Pancreas (tissue), 10 donors: ENCODE data around the gene TRAPPC4. TPM values are rescaled to one million over a fixed set of nuclear protein-coding genes. Genes with fewer than 3 reads are reported as not detected.

ENCODE experiments used
- ATAC-seq, 4 donors: fragments of 200-7000 bp; cut with Tn5 transposase; one replicate each; pipeline versions ENCODE4 v1.8.0 to v1.9.1; 2020; ENCODE audit warnings: mild to moderate bottlenecking in 4 of 4, moderate library complexity in 4 of 4
- DNase-seq, 6 donors: peaks; one replicate each; pipeline ENCODE4 v3.0.0-alpha.2; 2020
- FAIRE-seq: peaks from 2 replicates; lab custom pipeline; 2012; peaks lifted over from hg19 to GRCh38; lab: Jason Lieb, UNC
- H3K27ac ChIP-seq, 4 donors: fragments of 200-600 bp; sonication (generic); 1 replicate in 3 of 4; 2 replicates in 1 of 4; pipeline versions ENCODE4 v1.5.0 to v1.8.0; 2020
- H3K27me3 ChIP-seq, 4 donors: fragments of 200-600 bp; one replicate each; pipeline ENCODE4 v1.8.0; 2021
- H3K36me3 ChIP-seq, 3 donors: fragments of 200-600 bp; sonication (generic) in 1 of 3; one replicate each; pipeline versions ENCODE4 v1.5.0 to v1.8.0; 2020 to 2021
- H3K4me1 ChIP-seq, 3 donors: fragments of 200-600 bp; one replicate each; pipeline ENCODE4 v1.8.0; 2021
- H3K4me3 ChIP-seq, 4 donors: fragments of 200-600 bp; sonication (generic) in 2 of 4; one replicate each; pipeline versions ENCODE4 v1.5.0 to v1.8.0; 2020 to 2021
- H3K9me3 ChIP-seq, 4 donors: fragments of 200-600 bp; one replicate each; pipeline ENCODE4 v1.8.0; 2021
- WGBS, 2 donors: extraction: QIAGEN DNeasy Blood & Tissue Kit; methylation state at CpG; one replicate each; pipeline ENCODE4 v1.1.7; 2013; 5-methylcytosine and 5-hydroxymethylcytosine counted together
- intact Hi-C, 3 donors: fragments of 100-400 bp; cut with DNase I; formaldehyde crosslinking; loops; one replicate each; pipeline versions ENCODE4 v1.11.1 to v1.14.2; 2022
- polyA plus RNA-seq, 2 donors: library from polyadenylated mRNA; stranded (reverse); fragments of 200-250 nt; gene quantifications; one replicate each; pipeline ENCODE4 v1.2.3, GENCODE V29; 2013
- total RNA-seq, 6 donors: library from RNA; stranded (reverse); fragmentation: NEBNext Ultra II Directional in 4 of 6; extraction: Animal tissue kit (Norgen Biotek cat#: 25700) in 4 of 6; gene quantifications; one replicate each; pipeline versions ENCODE4 v1.2.1 to v1.2.4, GENCODE V29; 2021 to 2023
- TF ChIP-seq, protein P1 (sequence below), 4 donors: fragments of 200-600 bp; sonication (generic) in 3 of 4; IDR thresholded peaks; one replicate each; pipeline versions ENCODE4 v1.5.0 to v1.8.0; 2021; ENCODE audit warnings: antibody characterized with exemption in 4 of 4
- donor health status: healthy with polysubstance abuse.
- donor health status: DM: no; HTN: no; CAD: no; lungs with moderate emphysema.
- donor health status: DM: no; HTN: no; CAD: no.
- donor health status: control.
- donor health status: control.
- donor health status: Bipolar disorder and iron deficiency.
- donor health status: DM: yes; HTN: yes; CAD: no.
- donor health status: DM: no; HTN: no; CAD: no.
- donor health status: DM: no; HTN: no; CAD: no.
- donor health status: DM: yes; HTN: yes; CAD: no.

Gene TRAPPC4
- total and polyA plus RNA-seq, 8 donors = 13.7 to 55.7 (median 27.2) TPM

DNA sequence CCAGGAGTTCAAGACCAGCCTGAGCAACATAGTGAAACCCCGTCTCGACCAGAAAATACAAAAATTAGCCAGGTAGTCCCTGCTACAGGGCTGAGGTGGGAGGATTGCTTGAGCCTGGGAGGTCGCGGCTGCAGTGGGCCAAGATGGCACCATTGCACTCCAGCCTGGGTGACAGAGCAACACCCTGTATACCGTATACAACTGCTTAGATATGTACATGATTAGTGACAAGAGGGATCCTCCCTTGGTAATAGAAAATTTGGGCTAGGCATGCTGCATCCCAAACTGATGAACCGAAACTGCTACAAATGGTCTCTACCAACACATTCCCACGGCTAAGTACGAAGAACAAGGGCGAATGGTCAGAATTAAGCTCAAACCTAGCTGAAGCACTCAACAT, 24.4 kb downstream of the TRAPPC4 start:
- WGBS, 2 donors = 79 to 85% methylated on average over 9 of the region's 9 CpGs
- no peak overlapping the region for H3K4me3 ChIP-seq
- TF ChIP-seq, protein P1, sequence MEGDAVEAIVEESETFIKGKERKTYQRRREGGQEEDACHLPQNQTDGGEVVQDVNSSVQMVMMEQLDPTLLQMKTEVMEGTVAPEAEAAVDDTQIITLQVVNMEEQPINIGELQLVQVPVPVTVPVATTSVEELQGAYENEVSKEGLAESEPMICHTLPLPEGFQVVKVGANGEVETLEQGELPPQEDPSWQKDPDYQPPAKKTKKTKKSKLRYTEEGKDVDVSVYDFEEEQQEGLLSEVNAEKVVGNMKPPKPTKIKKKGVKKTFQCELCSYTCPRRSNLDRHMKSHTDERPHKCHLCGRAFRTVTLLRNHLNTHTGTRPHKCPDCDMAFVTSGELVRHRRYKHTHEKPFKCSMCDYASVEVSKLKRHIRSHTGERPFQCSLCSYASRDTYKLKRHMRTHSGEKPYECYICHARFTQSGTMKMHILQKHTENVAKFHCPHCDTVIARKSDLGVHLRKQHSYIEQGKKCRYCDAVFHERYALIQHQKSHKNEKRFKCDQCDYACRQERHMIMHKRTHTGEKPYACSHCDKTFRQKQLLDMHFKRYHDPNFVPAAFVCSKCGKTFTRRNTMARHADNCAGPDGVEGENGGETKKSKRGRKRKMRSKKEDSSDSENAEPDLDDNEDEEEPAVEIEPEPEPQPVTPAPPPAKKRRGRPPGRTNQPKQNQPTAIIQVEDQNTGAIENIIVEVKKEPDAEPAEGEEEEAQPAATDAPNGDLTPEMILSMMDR (IDR thresholded peaks at IDR 0.05) = no peak
- H3K4me1 ChIP-seq = no peaks in the 10 kb centered on the region
- H3K27ac ChIP-seq = no peak overlapping the region
- peak in 1 of 6 donors; percentile 9 for DNase-seq
- H3K36me3 ChIP-seq = peaks cover 2 to 31% (median 13%) of the 10 kb centered on the region in 3 donors
- ATAC-seq = no peak
- FAIRE-seq = no peak
- H3K9me3 ChIP-seq = no peaks in the 10 kb centered on the region
- no peaks in the 10 kb centered on the region for H3K27me3 ChIP-seq
- intact Hi-C loops = no loop called here

DNA sequence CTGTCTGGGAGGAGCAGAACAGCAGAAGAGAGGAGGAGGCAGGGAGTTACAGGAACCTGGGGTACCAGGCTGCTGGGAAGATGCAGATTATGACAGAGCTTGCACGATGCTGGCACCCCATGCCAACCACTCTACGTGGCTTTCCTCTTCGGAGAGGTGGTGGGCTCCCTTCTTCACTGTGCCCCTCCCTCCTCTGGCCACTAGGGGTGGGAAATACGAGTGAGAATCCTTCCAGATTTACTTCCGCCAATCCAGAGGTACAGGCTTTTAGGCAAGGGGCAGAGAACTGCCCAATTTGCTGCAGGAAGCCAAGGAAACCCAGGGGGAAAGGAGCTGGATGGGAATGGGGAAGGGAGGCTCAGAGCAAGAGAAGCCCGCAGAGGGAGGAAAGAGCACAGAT, 26.1 kb downstream of the TRAPPC4 start:
- 76 to 93% methylated on average over 6 of the region's 6 CpGs for WGBS, 2 donors
- intact Hi-C loops = no loop called here
- TF ChIP-seq, protein P1 (IDR thresholded peaks at IDR 0.05) = no peak
- no peak for FAIRE-seq
- no peak overlapping the region for H3K4me3 ChIP-seq
- no peak for ATAC-seq
- peaks cover 2 to 47% (median 31%) of the 10 kb centered on the region in 3 donors for H3K36me3 ChIP-seq
- no peaks in the 10 kb centered on the region for H3K27me3 ChIP-seq
- no peaks in the 10 kb centered on the region for H3K4me1 ChIP-seq
- DNase-seq = no peak
- no peak overlapping the region for H3K27ac ChIP-seq
- no peaks in the 10 kb centered on the region for H3K9me3 ChIP-seq

- intact Hi-C loops = no loop called here
- no peak overlapping the region for H3K27ac ChIP-seq
- no peak for ATAC-seq
- H3K27me3 ChIP-seq = no peaks in the 10 kb centered on the region
- no peak overlapping the region for H3K4me3 ChIP-seq
- H3K36me3 ChIP-seq = peaks cover 6 to 61% (median 37%) of the 10 kb centered on the region in 3 donors
- TF ChIP-seq, protein P1 (IDR thresholded peaks at IDR 0.05) = no peak
- H3K9me3 ChIP-seq = no peaks in the 10 kb centered on the region
- DNase-seq = no peak
- no peaks in the 10 kb centered on the region for H3K4me1 ChIP-seq
- FAIRE-seq = no peak
- WGBS, 2 donors = 94 to 96% methylated on average over 6 of the region's 6 CpGs
Measured at GRCh38 chr11:119046489-119046888, 27.9 kb downstream of the TRAPPC4 start.

- intact Hi-C loops = no loop called here
- Histone ChIP-seq H3K36me3 (peaks cover 6 to 69% (median 43%) of the 10 kb centered on the region in 3 donors), H3K27ac (no peak overlapping the region), H3K9me3 (no peaks in the 10 kb centered on the region), H3K4me3 (no peak overlapping the region), H3K4me1 (no peaks in the 10 kb centered on the region), H3K27me3 (no peaks in the 10 kb centered on the region)
- WGBS, 2 donors = 93 to 95% methylated on average over 6 of the region's 6 CpGs
- no peak for FAIRE-seq
- TF ChIP-seq, protein P1 (IDR thresholded peaks at IDR 0.05) = no peak
- ATAC-seq = no peak
- peak in 1 of 6 donors; percentile 13 for DNase-seq
Measured at GRCh38 chr11:119047205-119047604, 28.6 kb downstream of the TRAPPC4 start.

GRCh38 chr11:119048644-119049043, 30.1 kb downstream of the TRAPPC4 start:
- FAIRE-seq = no peak

More at GRCh38 chr11:119048644-119049043, 30.1 kb downstream of the TRAPPC4 start:
- DNase-seq (peak in 1 of 6 donors; percentile 42), ATAC-seq (no peak)
- H3K4me1 ChIP-seq = no peaks in the 10 kb centered on the region
- H3K27ac ChIP-seq = no peak overlapping the region
- no peak overlapping the region for H3K4me3 ChIP-seq
- H3K36me3 ChIP-seq = peaks cover 9 to 82% (median 50%) of the 10 kb centered on the region in 3 donors
- WGBS, 2 donors = 92 to 93% methylated on average over 9 of the region's 9 CpGs
- no peaks in the 10 kb centered on the region for H3K9me3 ChIP-seq
- TF ChIP-seq, protein P1 (IDR thresholded peaks at IDR 0.05) = no peak
- H3K27me3 ChIP-seq = no peaks in the 10 kb centered on the region
- intact Hi-C loops = no loop called here
